Keratinocyte (primary cell): ENCODE data around the gene MICOS13. TPM values are rescaled to one million over a fixed set of nuclear protein-coding genes. Genes with fewer than 3 reads are reported as not detected.

Source experiments
- DNase-seq: peaks from one replicate; pipeline ENCODE4 v3.0.0-alpha.2; 2011; ENCODE audit warnings: low read depth, missing footprints, low spot score
- FAIRE-seq: peaks from 2 replicates; lab custom pipeline; 2011; peaks lifted over from hg19 to GRCh38; lab: Jason Lieb, UNC
- H2AFZ ChIP-seq: 2 replicates; pipeline ENCODE4 v1.6.0; 2012; ENCODE audit warnings: low read length, control low read depth, inconsistent platforms; ENCODE audit not compliant: control insufficient read depth
- H3K27ac ChIP-seq: 2 replicates; pipeline ENCODE4 v1.5.1; 2011; ENCODE audit warnings: low read length; ENCODE audit not compliant: control insufficient read depth, insufficient read depth
- H3K27me3 ChIP-seq: 3 replicates; pipeline ENCODE4 v1.6.0; 2011; ENCODE audit warnings: low read length; ENCODE audit not compliant: control insufficient read depth, insufficient read depth; ENCODE audit errors: extremely low read depth
- H3K36me3 ChIP-seq, 2 experiments: 2 replicates in 1 of 2; 3 replicates in 1 of 2; pipeline ENCODE4 v1.5.1; 2011; ENCODE audit warnings: low read length in 2 of 2, mild to moderate bottlenecking in 1 of 2; ENCODE audit not compliant: control insufficient read depth in 2 of 2, insufficient read depth in 2 of 2; ENCODE audit errors: extremely low read depth in 1 of 2
- H3K4me1 ChIP-seq: 3 replicates; pipeline ENCODE4 v1.5.1; 2011; ENCODE audit warnings: low read length; ENCODE audit not compliant: control insufficient read depth, insufficient read depth; ENCODE audit errors: extremely low read depth
- H3K4me2 ChIP-seq: 3 replicates; pipeline ENCODE4 v1.6.0; 2011; ENCODE audit warnings: low read depth, low read length; ENCODE audit not compliant: control insufficient read depth, insufficient read depth; ENCODE audit errors: extremely low read depth
- H3K4me3 ChIP-seq, 3 experiments: fragments of 200-600 bp in 1 of 3; sonication (generic) in 1 of 3; 2 replicates in 2 of 3; 3 replicates in 1 of 3; pipeline ENCODE4 v1.5.1; 2011 to 2016; ENCODE audit warnings: low read length in 3 of 3, mild to moderate bottlenecking in 3 of 3, control low read depth in 2 of 3, inconsistent platforms in 1 of 3, low read depth in 1 of 3, mixed read lengths in 1 of 3, mixed run types in 1 of 3, moderate library complexity in 1 of 3; ENCODE audit not compliant: control insufficient read depth in 2 of 3, insufficient read depth in 2 of 3; ENCODE audit errors: extremely low read depth in 1 of 3
- H3K79me2 ChIP-seq: 2 replicates; pipeline ENCODE4 v1.6.0; 2012; ENCODE audit warnings: low read length; ENCODE audit not compliant: control insufficient read depth, insufficient read depth
- H3K9ac ChIP-seq: 3 replicates; pipeline ENCODE4 v1.6.0; 2011; ENCODE audit warnings: low read length; ENCODE audit not compliant: control insufficient read depth, insufficient read depth; ENCODE audit errors: extremely low read depth
- H3K9me1 ChIP-seq: 3 replicates; pipeline ENCODE4 v1.6.0; 2011; ENCODE audit warnings: low read length; ENCODE audit not compliant: control insufficient read depth, insufficient read depth; ENCODE audit errors: extremely low read depth
- H3K9me3 ChIP-seq: 2 replicates; pipeline ENCODE4 v1.5.1; 2012; ENCODE audit warnings: low read depth, low read length; ENCODE audit not compliant: control insufficient read depth
- H4K20me1 ChIP-seq: 3 replicates; pipeline ENCODE4 v1.6.0; 2011; ENCODE audit warnings: low read length; ENCODE audit not compliant: control insufficient read depth, insufficient read depth; ENCODE audit errors: extremely low read depth
- CTCF ChIP-seq, 3 experiments: IDR thresholded peaks in 1 of 3; conservative IDR thresholded peaks in 1 of 3; optimal IDR thresholded peaks in 1 of 3; 2 replicates in 2 of 3; 3 replicates in 1 of 3; pipeline versions ENCODE3 to v1.5.1; 2011; ENCODE audit warnings: low read length in 3 of 3, mild to moderate bottlenecking in 3 of 3, moderate library complexity in 2 of 3, control low read depth in 1 of 3, inconsistent platforms in 1 of 3; ENCODE audit not compliant: insufficient read depth in 2 of 3; ENCODE audit errors: extremely low read depth in 1 of 3
- EZH2 ChIP-seq: IDR thresholded peaks from one replicate; pipeline ENCODE4 v1.6.1; 2012; ENCODE audit warnings: inconsistent platforms, mild to moderate bottlenecking, low read length, moderate library complexity
- dilution Hi-C: fragments of 300-500 bp; cut with MboI; formaldehyde crosslinking; loops from one replicate; pipeline ENCODE4 v1.7.0; 2020; ENCODE audit warnings: low sequenced_read_pairs; ENCODE audit not compliant: extremely low pct_ligation_motif_present
- polyA plus RNA-seq, 5 experiments: library from polyadenylated mRNA; depleted of rRNA in 3 of 5; stranded (reverse) in 3 of 5; stranded (forward) in 1 of 5; unstranded in 1 of 5; fragments of >200 nt; gene quantifications; 1 replicate in 1 of 5; 2 replicates in 3 of 5; 3 replicates in 1 of 5; pipeline versions ENCODE4 v1.2.1 to v1.2.3, GENCODE V29; 2011 to 2012; ENCODE audit warnings: missing spikeins in 2 of 5, low read depth in 1 of 5, low replicate concordance in 1 of 5

MICOS13 gene
- polyA plus RNA-seq, 1 donor (not counting 4 experiments of a cell fraction or from before 2014, with no cell fraction given) = 35.2 TPM

DNA sequence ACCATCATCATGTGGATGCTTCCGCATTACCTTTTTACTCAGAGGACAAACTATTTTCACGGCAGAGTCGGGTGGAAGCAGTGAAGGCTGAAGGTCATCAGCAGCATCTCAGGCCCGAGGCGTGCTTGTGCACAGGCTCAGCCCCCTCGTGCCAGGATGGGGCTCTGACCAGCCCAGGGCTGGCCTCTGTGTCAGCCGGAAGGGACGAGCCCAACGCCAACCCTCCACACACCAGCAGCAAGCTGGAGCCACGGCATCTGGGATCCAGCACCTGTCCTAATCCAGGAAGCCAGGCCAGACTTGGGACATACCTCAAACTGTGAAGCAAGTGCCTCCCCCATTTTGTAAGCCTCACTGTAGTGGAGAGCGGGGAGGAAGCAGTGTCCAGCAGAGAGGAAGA is 11.1 kb downstream of the MICOS13 start:
- H3K36me3 ChIP-seq = peaks cover 35 to 40% of the 10 kb centered on the region in 2 experiments
- no peak overlapping the region for H3K9ac ChIP-seq
- H3K27me3 ChIP-seq = no peaks in the 10 kb centered on the region
- no peak overlapping the region for H3K4me2 ChIP-seq
- no peaks in the 10 kb centered on the region for H3K9me1 ChIP-seq
- no peaks in the 10 kb centered on the region for H3K79me2 ChIP-seq
- TF ChIP-seq CTCF (optimal IDR thresholded peaks at IDR 0.05 in 1 of 3, IDR thresholded peaks at IDR 0.05 in 1 of 3, conservative IDR thresholded peaks at IDR 0.05 in 1 of 3; ENCODE audit: extremely low read depth in 1 of 3, insufficient read depth in 2 of 3, low read length in 3 of 3) (no peak), EZH2 (no peak)
- H3K27ac ChIP-seq = no peak overlapping the region
- no peak for DNase-seq
- no peaks in the 10 kb centered on the region for H4K20me1 ChIP-seq
- dilution Hi-C loops = no loop called here
- H2AFZ ChIP-seq = no peak overlapping the region
- H3K4me1 ChIP-seq = no peaks in the 10 kb centered on the region
- H3K9me3 ChIP-seq = no peaks in the 10 kb centered on the region
- no peak overlapping the region for H3K4me3 ChIP-seq
- no peak for FAIRE-seq

DNA sequence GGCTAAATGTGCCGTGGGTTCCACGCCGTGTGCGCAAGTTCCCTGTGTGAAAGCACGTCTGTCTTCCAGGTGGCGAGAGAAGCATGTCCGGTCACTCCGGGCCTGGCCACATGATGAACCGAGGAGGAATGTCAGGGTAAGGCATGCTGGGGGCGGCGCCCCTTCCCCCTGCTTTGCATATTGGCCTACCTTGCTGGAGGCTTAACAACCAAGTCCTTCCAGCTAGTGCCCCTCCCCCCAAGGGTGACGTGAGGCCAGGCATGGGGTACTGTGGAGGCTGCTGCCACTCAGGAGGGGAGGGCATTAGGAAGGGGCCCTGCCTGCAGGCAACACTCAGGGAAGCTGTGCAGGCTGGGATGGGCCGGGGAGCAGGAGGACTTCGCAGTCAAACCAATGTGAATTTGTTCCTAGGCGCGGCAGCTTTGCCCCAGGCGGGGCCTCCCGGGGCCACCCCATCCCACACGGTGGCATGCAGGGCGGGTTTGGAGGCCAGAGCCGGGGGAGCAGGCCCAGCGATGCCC is 12.5 kb downstream of the MICOS13 start:
- H3K9ac ChIP-seq = no peak overlapping the region
- H3K9me1 ChIP-seq = no peaks in the 10 kb centered on the region
- H3K27ac ChIP-seq = no peak overlapping the region
- H3K4me3 ChIP-seq = no peak overlapping the region
- FAIRE-seq (no peak), DNase-seq (no peak)
- H3K4me1 ChIP-seq = no peaks in the 10 kb centered on the region
- no peaks in the 10 kb centered on the region for H3K9me3 ChIP-seq
- no peak overlapping the region for H2AFZ ChIP-seq
- TF ChIP-seq EZH2 (no peak), CTCF (optimal IDR thresholded peaks at IDR 0.05 in 1 of 3, IDR thresholded peaks at IDR 0.05 in 1 of 3, conservative IDR thresholded peaks at IDR 0.05 in 1 of 3; ENCODE audit: extremely low read depth in 1 of 3, insufficient read depth in 2 of 3, low read length in 3 of 3) (no peak)
- dilution Hi-C loops = no loop called here
- no peaks in the 10 kb centered on the region for H3K27me3 ChIP-seq
- H4K20me1 ChIP-seq = no peaks in the 10 kb centered on the region
- no peaks in the 10 kb centered on the region for H3K79me2 ChIP-seq
- H3K4me2 ChIP-seq = no peak overlapping the region
- peaks cover 44 to 49% of the 10 kb centered on the region in 2 experiments for H3K36me3 ChIP-seq
